Effector CD8-positive, alpha-beta T cell (primary cell): ENCODE results near the gene PYCR2.

Source experiments
- DNase-seq: peaks from one replicate; lab custom pipeline; 2025; lab: John Stamatoyannopoulos, UW

The PYCR2 gene

DNA sequence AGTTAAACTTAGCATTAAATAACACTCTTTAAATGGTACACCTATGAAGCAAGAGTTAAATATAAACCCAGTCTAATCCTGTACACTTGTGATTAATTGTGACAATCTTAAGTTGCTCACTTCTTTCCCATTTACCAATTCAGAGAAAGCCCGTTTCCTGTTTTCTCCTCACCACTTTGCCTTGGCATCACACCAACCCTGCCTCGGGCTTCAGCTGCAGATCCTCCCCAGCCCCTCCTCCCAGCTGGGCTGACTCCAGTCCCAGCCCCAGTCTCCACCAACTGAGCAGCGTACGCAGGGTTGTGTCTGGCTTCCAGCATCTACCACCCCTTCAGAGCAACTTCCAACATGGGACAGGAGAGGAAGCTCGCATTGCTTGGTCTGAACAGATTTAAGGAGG, 4.1 kb downstream of the PYCR2 start:
- DNase-seq, result no peak

DNA sequence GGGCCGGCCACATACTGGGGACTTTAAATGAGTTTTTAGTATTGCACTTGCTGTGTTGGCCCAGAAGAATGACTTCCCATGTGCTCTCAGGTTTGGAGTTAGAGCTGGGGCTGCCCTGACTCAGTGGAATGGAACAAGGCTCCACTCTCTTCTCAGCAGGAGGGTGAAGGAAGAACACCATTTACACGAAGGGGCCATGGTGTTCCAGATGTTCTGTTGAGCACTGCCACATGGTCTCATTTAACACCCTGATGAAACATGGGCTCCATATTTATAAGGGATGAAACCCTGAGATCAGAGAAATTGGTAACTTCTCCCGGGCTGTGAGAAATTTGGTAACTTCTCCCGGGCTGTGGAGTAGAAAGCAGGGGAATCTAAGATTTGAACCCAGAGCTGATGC, 5.8 kb downstream of the PYCR2 start:
- no peak for DNase-seq

DNA sequence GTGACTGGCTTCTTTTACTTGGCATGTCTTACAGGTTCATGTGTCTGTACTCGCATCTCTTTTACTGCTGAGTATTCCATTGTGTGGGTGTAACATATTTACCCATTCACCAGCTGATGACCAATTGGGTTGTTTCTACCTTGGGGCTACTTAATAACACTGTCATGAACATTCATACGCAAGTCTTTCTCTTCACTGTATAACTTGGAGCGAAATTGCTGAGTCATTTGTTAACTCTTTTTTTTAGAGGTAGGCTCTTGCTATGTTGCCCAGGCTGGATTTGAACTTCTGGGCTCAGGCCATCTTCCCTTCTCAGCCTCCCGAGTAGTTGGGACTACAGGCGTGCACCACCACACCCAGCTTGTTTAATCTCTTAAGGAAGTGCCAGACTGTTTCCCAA, 6.5 kb downstream of the PYCR2 start:
- no peak for DNase-seq

DNA sequence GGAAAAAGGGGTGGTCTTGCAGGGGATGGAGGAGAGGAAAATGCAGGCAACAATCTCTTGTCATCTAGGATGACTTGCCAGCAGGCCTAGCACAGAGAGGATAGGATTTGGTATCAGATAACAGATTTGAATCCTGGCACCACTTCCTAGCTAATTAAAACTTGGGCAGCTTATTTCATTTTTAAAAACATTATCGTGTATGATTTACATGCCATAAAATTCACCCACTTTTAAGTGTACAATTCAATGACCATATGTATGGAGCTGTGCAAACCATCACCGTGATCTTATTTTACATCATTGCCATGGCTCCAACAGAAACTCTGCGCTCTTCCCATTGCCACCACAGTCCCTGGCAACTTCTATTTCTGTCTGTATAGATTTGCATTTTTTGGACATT, 6.9 kb downstream of the PYCR2 start:
- DNase-seq, result no peak

DNA sequence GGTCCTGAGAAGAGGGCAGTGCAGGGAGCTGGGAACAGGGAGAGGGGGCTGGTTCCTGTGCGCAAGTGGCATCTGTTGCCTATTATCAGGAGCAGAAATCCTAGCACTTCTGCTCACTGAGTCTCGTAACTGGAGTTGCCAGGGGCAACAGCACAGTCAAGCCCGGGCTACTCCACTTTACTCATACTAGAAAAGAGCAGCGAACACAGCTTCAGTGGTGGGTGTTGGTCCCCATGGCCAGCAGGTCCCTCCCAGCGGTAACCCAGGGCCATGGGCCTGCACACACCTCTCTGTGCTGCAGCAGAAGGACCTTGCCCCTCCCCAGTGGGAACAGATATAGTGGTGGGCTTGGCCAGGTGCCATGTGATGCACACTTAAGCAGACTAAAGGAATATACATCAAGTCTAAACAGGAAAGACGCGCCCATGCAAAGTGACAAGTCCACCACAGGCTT, 8.5 kb downstream of the PYCR2 start:
- DNase-seq, result no peak

DNA sequence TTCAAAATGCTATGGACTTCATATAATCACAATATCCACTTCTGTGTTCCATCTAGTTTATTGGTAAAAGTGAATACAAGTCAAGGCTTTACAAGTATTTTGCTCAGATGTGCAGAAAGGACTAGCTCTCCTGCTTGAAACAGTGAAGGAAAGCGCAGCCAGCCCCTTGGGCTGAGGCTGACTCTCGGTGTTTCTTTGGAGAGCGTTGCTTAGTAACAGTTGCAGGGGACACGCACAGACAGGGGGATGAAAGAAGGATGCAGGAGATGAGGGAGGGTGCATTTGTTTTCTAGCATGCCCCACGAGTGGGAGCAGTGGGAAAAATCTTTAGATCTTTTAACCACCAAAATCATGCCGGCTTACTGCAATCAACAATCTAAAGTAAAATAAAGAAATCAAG, 9.1 kb downstream of the PYCR2 start:
- DNase-seq, result no peak

DNA sequence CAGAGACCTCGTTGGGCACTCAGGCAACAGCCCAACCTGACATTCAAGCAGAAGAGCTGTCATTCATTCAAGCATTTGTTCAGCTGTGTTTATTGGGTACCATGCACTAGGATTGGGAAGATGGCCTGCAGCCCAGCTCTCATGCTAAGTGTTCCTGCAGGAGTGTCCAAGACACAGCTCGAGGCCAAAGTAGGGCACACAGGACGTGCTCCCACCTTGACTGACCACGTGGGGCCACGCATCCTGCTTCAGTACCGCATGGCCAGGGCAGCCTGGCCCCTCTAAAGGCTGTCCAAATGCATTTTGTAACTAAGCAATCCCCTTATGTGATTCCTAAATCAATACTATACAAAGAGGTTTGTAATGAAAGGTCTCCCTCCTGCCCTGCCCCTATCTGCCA, 9.7 kb downstream of the PYCR2 start:
- DNase-seq, result no peak

DNA sequence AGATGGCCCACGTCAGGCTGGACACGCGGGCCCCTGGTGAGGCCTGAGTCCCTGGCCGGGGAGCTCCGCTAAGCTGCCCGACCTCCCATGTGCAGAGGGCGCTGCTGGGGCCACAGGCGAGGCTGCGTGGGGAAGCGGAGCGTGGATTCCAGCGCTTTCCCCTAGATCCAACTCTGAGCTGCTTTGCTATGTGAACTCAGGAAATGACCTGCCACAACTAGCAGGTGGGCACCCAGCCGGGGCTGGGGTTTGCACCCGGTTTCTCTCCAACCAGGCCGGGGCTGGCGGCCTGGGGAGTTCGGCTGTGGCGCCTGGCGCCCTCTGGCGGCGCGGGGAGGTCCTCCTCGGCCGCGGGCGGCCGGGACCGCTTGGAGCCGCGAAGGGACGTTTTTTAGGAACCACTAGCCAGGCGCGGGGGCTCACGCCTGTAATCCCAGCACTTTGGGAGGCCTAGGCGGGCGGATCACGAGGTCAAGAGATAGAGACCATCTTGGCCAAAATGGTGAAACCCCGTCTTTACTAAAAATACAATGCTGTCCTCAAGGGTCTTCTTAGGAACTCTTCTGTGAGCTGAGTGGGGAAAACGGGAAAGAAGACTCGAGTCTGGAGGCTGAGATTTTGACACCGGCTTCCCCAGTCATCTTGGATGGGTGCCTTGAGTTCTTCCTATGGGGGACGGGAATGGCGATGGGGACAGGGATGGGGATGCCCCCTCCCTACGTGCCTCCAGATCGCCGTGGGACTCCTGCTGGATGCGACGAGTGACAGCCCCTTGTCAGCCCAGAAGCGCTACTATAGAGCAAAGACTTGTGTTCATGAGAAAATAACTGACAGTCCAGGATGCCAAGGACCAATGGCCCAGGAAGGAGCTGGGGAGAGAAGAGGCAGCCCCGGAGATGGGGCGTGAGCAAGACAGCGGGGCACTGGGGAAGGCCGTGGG, 12.6 kb downstream of the PYCR2 start:
- peak; percentile 60 for DNase-seq

DNA sequence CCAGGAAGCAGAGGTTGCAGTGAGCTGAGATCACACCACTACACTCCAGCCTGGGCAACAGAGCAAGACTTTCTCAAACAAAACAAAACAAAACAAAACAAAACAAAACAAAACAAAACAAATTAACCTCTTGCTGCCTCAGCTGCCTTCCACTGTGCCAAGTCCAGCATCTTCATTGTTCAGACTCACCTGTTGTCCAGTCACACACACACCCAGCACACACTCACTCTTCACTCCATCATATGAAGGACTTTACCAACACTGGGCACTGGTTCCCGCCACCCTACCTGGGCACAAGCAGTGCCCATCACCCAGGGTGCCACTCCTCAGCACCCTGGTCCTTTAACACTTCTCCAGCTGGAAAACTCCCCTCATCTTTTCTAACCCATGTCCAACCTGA, 14.6 kb downstream of the PYCR2 start:
- no peak for DNase-seq

DNA sequence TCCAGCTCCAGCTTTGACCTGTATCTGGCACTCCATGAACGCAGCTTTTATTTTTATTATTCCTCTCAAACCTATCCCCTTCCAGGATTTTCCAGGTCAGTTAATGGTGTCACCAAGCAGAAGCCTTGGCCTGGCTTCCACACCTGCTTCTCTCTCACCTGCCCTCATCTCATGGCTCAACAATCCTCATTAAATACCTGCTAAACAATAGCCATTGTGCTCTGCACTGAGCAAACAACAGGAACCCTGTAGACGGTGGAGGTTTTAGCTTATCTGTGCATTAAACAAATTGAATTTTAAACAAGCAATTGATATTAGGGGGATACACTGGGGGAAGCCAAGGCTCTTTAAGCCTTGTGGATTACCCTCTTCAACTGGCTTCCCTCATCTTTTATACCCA, 15.3 kb downstream of the PYCR2 start:
- no peak for DNase-seq

DNA sequence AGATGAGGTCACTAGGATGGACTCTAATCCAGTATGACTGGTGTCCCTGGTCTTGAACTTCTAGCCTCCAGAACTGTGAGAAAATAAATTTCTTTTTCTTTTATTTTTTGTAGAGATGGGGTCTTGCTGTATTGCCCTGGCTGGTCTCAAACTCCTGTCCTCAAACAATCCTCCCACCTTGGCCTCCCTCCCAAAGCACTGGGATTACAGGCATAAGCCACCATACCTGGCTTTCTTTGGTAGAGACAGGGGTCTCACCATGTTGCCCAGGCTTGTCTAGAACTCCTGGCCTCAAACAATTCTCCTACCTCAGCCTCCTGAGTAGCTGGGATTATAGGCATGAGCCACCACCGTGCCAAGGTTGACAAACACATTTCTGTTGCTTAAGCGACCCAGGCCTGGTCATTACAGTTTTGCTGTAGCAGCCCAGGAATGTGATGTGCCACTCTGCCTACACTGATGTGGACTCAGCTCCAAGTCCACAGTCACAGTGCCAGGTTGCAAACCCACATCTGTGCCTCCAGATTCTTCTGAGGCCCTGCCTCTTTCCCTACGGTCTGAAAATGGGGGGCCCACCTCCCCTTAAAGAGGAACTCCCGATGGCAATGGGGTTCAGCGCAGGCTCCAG, 15.9 kb downstream of the PYCR2 start:
- no peak for DNase-seq

DNA sequence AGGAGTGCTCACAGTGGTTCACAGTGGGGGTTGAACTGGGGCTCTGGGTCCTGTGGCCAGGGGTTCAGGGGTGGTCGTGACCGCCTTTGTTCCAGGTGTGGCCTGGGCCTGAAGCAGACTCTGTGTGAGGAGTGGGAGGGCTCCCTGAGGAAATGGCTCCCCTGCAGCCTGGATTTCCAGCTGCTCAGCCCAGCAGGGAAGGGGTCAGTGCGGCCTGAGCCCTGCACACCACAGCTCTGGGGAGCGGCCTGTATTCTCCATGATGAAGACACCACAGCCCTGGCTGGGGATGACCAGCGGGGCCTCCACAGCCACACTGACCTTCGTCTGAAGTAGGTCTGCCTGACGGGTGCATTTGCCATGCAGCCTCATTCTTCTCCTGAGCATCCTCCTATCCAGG, 16.7 kb downstream of the PYCR2 start:
- no peak for DNase-seq

DNA sequence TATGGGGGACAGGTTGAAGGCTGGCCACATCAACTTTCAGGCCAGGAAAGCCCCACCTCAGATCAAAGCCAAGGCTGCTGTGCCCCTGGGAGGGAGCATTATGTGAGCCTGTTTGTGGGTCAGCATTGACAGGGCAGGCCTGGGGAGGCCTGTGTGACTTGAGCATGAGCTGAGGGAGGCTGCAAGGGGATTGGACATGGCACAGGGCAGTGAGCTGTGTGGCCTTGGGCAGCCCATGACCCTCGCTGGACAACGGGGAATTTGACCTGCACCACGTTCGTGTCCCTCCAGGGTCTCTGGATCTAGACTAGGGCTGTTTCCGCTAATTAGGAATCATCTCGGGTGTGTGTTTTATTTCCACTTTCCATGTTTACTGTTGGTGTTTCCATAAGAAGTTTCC, 17.6 kb downstream of the PYCR2 start:
- no peak for DNase-seq

DNA sequence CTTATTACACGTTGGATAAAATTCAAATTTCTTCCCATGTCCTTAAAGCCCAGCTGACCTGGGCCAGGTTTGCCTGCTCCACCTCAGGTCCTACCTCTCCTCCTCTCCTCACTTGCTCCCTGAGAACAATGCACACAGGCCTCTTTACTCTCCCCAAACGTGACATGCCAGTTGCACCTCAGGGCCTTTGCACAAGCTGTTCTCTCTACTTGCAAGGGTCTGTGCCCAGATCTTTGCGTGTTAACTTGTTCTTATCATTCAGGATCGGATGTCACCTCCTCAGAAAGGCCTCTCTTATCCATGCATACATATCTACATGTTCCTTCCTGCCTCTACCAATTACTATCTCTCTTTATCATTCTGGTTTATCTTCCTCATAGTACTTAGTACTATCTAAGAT, 20.4 kb downstream of the PYCR2 start:
- no peak for DNase-seq

DNA sequence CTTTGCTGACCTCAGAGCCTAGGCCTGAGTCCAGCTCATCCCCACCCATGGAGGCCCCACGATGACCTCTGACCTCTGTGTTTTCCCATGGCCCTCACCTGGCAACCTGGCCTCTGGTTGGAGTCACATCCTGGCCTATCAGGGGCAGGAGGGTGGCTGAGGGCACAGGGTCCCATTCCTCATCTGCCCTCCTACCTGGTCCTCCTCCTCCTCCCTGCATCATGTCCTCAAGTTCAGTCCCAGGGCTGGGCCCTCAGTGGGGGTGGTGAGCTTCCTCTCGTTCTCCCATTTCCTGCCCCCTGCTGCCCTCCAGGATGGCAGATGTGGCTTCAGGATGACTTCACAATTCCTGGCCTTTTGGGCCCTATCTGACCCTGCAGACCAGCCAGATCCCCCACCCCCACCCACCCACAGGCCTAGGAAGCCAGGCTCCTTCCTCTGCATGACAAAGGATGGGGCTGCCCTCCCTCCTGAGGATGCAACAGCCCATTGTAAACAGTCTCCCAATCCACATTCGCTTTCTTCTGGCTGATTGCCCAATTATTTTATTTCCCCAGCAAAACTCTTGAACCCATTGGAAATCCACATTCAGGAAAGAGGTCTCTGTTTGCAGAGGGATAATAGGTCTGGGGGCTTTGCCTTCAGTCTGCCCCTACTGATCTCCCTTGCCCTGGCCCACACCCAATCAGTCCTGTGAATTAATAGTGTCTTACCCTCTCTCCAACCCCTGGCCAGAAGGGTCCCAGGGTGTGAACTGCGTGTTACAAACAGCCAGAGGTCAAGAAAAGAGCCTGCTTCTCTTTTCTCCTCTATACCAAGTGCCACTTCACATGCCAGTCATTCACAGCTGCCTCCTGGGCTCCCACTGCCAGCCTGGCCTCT, 24.8 kb downstream of the PYCR2 start:
- no peak for DNase-seq

DNA sequence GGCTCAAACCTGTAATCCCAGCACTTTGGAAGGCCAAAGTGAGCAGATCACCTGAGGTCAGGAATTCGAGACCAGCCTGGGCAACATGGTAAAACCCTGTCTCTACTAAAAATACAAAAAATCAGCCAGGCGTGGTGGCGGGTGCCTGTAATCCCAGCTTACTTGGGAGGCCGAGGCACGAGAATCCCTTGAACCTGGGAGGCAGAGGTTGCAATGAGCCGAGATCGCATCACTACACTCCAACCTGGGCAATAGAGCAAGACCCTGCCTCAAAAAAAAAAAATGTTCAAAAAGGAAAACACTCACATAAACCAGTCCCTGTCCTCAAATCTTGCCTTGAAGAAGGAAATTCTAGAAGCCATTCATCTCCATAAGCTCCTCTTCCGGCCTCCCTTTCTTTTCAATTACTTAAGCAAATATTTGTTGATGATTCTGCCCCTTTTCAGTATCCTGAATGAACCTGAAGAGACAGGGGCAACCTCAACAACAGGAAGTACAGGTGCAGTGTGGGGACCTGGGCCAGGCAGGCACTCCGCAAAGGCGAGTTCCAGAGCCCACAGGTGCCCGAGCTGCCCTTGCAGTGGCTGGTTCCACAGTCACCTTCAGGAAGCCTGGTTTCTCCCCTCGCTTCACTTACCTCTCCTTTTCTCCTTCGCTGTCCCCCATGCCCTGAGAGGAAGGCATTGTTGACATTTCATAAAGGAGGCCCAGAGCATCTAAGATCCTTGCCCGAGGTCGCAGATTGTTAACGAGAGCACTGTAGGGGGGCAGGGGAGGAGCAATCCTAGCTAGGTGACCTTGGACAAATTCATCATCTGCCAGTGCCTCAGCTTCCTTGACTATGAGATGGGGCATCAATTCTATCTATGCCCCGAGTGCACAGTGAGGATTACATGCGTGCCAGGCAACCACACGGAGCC, 26.2 kb downstream of the PYCR2 start:
- DNase-seq, result no peak

DNA sequence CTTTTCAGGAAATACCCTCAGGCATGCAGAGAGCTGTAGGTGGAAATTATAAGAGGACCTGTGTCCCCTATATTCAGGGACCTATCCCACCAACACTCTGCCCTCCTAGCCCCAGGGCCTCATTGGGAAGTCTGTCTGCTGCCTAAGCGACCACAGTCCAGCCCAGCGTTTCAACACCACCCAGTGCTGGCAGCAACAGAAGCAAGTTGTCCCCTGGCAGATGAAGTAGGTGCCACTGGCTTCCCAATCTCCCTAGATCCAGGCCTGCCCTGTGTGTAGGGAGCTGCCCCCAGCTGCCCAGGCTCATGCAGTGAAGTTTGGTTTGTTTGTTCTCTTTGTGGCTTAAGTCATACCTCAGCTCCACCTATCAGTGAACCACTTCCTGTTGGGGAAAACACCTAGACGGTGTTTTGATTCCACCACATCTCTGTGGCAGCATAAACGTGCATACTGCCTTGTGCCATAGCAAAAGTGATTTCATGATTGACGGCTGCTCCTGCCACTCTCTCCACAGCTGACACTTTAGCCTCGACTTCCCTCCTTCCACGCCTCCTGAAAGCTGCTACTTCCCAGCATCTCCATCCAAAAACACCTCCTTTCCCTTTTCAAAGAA, 27.0 kb downstream of the PYCR2 start:
- DNase-seq, result peak; percentile 60

DNA sequence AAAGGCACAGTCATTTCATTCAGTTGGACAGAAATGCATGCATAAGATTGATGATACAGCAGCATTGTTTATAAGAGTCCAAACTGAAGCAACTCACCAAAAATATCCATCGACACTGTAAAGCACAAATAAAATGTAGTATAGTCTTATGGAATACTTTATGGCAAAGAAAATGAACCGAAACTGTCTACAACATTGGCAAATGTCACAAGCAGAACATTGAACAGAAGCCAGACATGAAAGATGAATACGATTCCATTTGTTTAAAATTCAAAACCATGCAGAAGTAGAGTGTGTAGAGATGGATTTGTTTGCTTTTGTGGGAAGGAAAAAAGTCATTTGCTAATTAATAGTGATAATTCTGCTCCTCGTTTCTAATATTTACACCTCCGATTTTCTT, 27.6 kb downstream of the PYCR2 start:
- no peak for DNase-seq

DNA sequence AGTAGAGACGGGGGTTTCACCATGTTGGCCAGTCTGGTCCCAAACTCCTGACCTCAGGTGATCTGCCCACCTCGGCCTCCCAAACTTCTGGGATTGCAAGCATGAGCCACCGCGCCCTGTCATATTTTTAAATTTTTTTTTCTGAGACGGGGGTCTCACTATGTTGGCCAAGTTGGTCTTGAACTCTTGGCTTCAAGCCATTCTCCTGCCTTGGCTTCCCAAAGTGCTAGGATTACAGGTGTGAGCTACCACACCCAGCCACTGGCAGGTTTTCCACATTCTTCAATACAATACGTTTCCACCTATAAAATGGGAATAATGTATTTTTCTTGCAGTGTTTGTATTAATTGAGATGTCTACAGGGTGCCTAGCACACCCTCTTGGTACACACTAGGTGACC, 31.7 kb downstream of the PYCR2 start:
- no peak for DNase-seq

DNA sequence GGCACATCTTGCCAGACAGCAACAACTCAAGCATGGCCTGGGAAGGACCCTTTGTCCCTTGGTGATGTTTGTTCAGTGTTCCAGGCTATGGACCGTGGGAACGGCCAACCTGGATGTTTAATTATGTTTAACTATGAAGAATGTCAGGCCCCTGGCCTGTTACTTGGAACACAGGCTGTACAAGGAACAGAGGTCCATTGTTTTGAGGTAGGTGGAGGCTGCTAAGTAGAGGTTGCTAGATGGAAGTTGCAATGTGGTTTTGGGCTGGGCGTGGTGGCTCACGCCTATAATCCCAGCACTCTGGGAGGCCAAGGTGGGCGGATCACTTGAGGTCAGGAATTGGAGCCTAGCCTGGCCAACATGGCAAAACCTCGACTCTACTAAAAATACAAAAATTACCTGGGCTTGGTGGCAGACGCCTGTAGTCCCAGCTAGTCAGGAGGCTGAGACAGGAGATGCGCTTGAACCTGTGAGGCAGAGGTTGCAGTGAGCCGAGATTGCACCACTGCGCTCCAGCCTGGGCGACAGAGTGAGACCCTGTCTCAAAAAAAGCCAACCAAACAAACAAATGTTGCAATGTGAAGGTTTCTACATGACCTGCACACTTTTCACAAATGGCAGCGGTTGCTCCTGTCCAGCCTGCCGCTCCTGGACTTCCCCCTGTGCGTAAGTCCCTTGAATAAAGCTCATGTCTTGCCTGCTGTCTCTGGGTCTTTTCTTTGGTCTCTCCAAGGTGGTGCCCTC, 32.6 kb downstream of the PYCR2 start:
- DNase-seq, result no peak
